H9 (cell line): ENCODE results near the gene MKRN1. TPM values are rescaled to one million over a fixed set of nuclear protein-coding genes. Genes with fewer than 3 reads are reported as not detected.

Source experiments
- DNase-seq: peaks from one replicate; pipeline ENCODE4 v3.0.0-alpha.2; 2017
- H2AFZ ChIP-seq: one replicate; pipeline ENCODE4 v1.6.1; 2013; ENCODE audit warnings: mild to moderate bottlenecking, low read length, control low read depth, moderate library complexity
- H2AK5ac ChIP-seq: 2 replicates; pipeline ENCODE4 v1.6.1; 2013; ENCODE audit warnings: low read length, control low read depth, mixed read lengths; ENCODE audit not compliant: insufficient read length
- H2BK120ac ChIP-seq: one replicate; pipeline ENCODE4 v1.6.1; 2013; ENCODE audit warnings: low read depth, mild to moderate bottlenecking, low read length, control low read depth, inconsistent platforms; ENCODE audit not compliant: poor library complexity, severe bottlenecking
- H2BK12ac ChIP-seq: 2 replicates; pipeline ENCODE4 v1.6.1; 2013; ENCODE audit warnings: low read length, control low read depth, mixed read lengths, low read depth; ENCODE audit not compliant: insufficient read length
- H2BK15ac ChIP-seq: 2 replicates; pipeline ENCODE4 v1.6.1; 2013; ENCODE audit warnings: low read depth, low read length, control low read depth
- H2BK20ac ChIP-seq: one replicate; pipeline ENCODE4 v1.6.1; 2013; ENCODE audit warnings: low read depth, mild to moderate bottlenecking, low read length, control low read depth, inconsistent platforms; ENCODE audit not compliant: poor library complexity, severe bottlenecking
- H2BK5ac ChIP-seq: 2 replicates; pipeline ENCODE4 v1.6.1; 2013; ENCODE audit warnings: low read length, control low read depth, mixed read lengths; ENCODE audit not compliant: insufficient read length
- H3K14ac ChIP-seq: 2 replicates; pipeline ENCODE4 v1.6.1; 2013; ENCODE audit warnings: low read length, control low read depth; ENCODE audit not compliant: insufficient read depth
- H3K18ac ChIP-seq: 2 replicates; pipeline ENCODE4 v1.6.1; 2013; ENCODE audit warnings: low read depth, mild to moderate bottlenecking, mixed read lengths, low read length, control low read depth; ENCODE audit not compliant: insufficient read length
- H3K23ac ChIP-seq: 2 replicates; pipeline ENCODE4 v1.6.1; 2013; ENCODE audit warnings: low read length, control low read depth, mixed read lengths, low read depth; ENCODE audit not compliant: insufficient read length
- H3K23me2 ChIP-seq: 2 replicates; pipeline ENCODE4 v1.6.1; 2013; ENCODE audit warnings: low read depth, mild to moderate bottlenecking, mixed read lengths, low read length, control low read depth; ENCODE audit not compliant: insufficient read length, poor library complexity, severe bottlenecking
- H3K27ac ChIP-seq: 2 replicates; pipeline ENCODE4 v1.5.1; 2013; ENCODE audit warnings: low read length, control low read depth, mixed read lengths, low read depth; ENCODE audit not compliant: insufficient read length
- H3K27me3 ChIP-seq: 2 replicates; pipeline ENCODE4 v1.6.1; 2013; ENCODE audit warnings: low read length, control low read depth, inconsistent platforms; ENCODE audit not compliant: insufficient read depth
- H3K4ac ChIP-seq: 2 replicates; pipeline ENCODE4 v1.6.1; 2013; ENCODE audit warnings: low read depth, mild to moderate bottlenecking, control low read depth, inconsistent platforms, low read length, moderate library complexity
- H3K4me1 ChIP-seq: 2 replicates; pipeline ENCODE4 v1.6.1; 2013; ENCODE audit warnings: low read length, control low read depth, inconsistent platforms; ENCODE audit not compliant: insufficient read depth
- H3K4me2 ChIP-seq: 2 replicates; pipeline ENCODE4 v1.6.1; 2013; ENCODE audit warnings: low read length, control low read depth, mixed read lengths; ENCODE audit not compliant: insufficient read length, insufficient read depth
- H3K56ac ChIP-seq: 2 replicates; pipeline ENCODE4 v1.6.1; 2013; ENCODE audit warnings: low read depth, mild to moderate bottlenecking, mixed read lengths, low read length, control low read depth; ENCODE audit not compliant: insufficient read length
- H3K79me1 ChIP-seq: 2 replicates; pipeline ENCODE4 v1.6.1; 2013; ENCODE audit warnings: low read depth, mild to moderate bottlenecking, moderate library complexity, low read length, control low read depth, inconsistent platforms; ENCODE audit not compliant: insufficient read depth, poor library complexity, severe bottlenecking
- H3K79me2 ChIP-seq: 2 replicates; pipeline ENCODE4 v1.6.1; 2013; ENCODE audit warnings: low read length, control low read depth, inconsistent platforms; ENCODE audit not compliant: insufficient read depth
- H3K9ac ChIP-seq: 2 replicates; pipeline ENCODE4 v1.6.1; 2013; ENCODE audit warnings: low read length, control low read depth, mixed read lengths; ENCODE audit not compliant: insufficient read length; ENCODE audit errors: extremely low read depth
- H3K9me3 ChIP-seq: one replicate; pipeline ENCODE4 v1.6.1; 2013; ENCODE audit warnings: low read depth, low read length, inconsistent platforms; ENCODE audit not compliant: control insufficient read depth
- H3T11ph ChIP-seq: one replicate; pipeline ENCODE4 v1.6.1; 2013; ENCODE audit warnings: mild to moderate bottlenecking, low read length, control low read depth, inconsistent platforms
- H4K20me1 ChIP-seq: one replicate; pipeline ENCODE4 v1.6.1; 2013; ENCODE audit not compliant: control insufficient read depth, insufficient read length, insufficient read depth
- H4K5ac ChIP-seq: 2 replicates; pipeline ENCODE4 v1.6.1; 2013; ENCODE audit warnings: low read depth, mild to moderate bottlenecking, mixed read lengths, low read length, control low read depth; ENCODE audit not compliant: insufficient read length
- H4K8ac ChIP-seq: replicated peaks from 2 replicates; pipeline ENCODE4 v1.6.1; 2013; ENCODE audit warnings: low read length, control low read depth, mixed read lengths, low read depth; ENCODE audit not compliant: insufficient read length
- H4K91ac ChIP-seq: 2 replicates; pipeline ENCODE4 v1.6.1; 2013; ENCODE audit warnings: low read depth, mild to moderate bottlenecking, moderate library complexity, mixed read lengths, low read length, control low read depth; ENCODE audit not compliant: insufficient read length
- H3K27ac Mint-ChIP-seq, 3 experiments: 2 replicates in 2 of 3; 3 replicates in 1 of 3; pipeline ENCODE4 v1.8.0; 2020 to 2021; ENCODE audit warnings: mixed read lengths in 3 of 3, mild to moderate bottlenecking in 1 of 3, moderate library complexity in 1 of 3
- H3K27me3 Mint-ChIP-seq: 2 replicates; pipeline ENCODE4 v1.8.0; 2021; ENCODE audit warnings: low read depth, mild to moderate bottlenecking, moderate library complexity, mixed read lengths
- H3K36me3 Mint-ChIP-seq, 3 experiments: 2 replicates in 2 of 3; 3 replicates in 1 of 3; pipeline ENCODE4 v1.8.0; 2020 to 2021; ENCODE audit warnings: low read depth in 3 of 3, mixed read lengths in 3 of 3; ENCODE audit not compliant: insufficient read depth in 1 of 3
- H3K4me1 Mint-ChIP-seq, 2 experiments: 2 replicates each; pipeline ENCODE4 v1.8.0; 2020; ENCODE audit warnings: mixed read lengths in 2 of 2
- H3K4me3 Mint-ChIP-seq, 2 experiments: 2 replicates in 1 of 2; 3 replicates in 1 of 2; pipeline ENCODE4 v1.8.0; 2020 to 2021; ENCODE audit warnings: mild to moderate bottlenecking in 2 of 2, mixed read lengths in 2 of 2, moderate library complexity in 1 of 2
- H3K9me3 Mint-ChIP-seq, 2 experiments: 2 replicates in 1 of 2; 3 replicates in 1 of 2; pipeline ENCODE4 v1.8.0; 2020; ENCODE audit warnings: mild to moderate bottlenecking in 2 of 2, mixed read lengths in 2 of 2, moderate library complexity in 1 of 2
- whole genome bisulfite sequencing: extraction: QIAGEN DNeasy Blood & Tissue Kit; methylation state at CpG from one replicate; pipeline ENCODE4 v1.1.7; 2013; ENCODE audit warnings: missing lambda C conversion rate, low lambda C conversion rate, mixed read lengths; ENCODE audit not compliant: insufficient read length; ENCODE audit errors: extremely low coverage; 5-methylcytosine and 5-hydroxymethylcytosine counted together
- total RNA-seq: library from RNA; stranded (reverse); gene quantifications from 2 replicates; pipeline ENCODE4 v1.2.1, GENCODE V29; 2021
- TF ChIP-seq, protein P1 (sequence below): fragments of 200-600 bp; sonication (generic); conservative IDR thresholded peaks from 3 replicates; pipeline ENCODE4 v1.8.0; 2021; ENCODE audit warnings: antibody characterized with exemption, mild to moderate bottlenecking

MKRN1 gene
- total RNA-seq, 1 experiment from 2014 or later, result 106 TPM

DNA sequence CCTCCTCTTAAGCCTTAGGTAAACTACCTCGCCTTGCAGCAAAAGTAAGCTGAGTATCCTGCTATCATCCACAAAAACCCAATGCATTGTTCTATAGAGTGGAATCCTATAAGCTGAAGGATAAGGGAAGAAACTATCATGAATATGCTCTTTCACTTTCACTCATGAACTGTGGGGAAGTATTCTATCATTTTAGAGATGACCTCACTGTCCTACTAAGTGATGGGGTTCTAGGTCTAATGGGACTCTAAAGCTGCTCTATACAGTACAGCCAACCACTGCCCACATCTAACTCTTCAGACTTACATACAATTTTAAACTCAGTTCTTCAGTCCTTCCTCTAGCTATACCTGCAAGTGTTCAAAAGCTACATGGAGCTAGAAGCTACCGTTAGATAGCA is 16.2 kb downstream of the MKRN1 start:
- Histone ChIP-seq H2AK5ac (no peak overlapping the region), H3K79me1 (peaks cover 14% of the 10 kb centered on the region), H2BK120ac (no peak overlapping the region), H4K5ac (no peak overlapping the region), H3K79me2 (peaks cover 8% of the 10 kb centered on the region; the same call in 1 of the 2 replicates), H2BK12ac (no peak overlapping the region), H3K18ac (no peak overlapping the region), H3K27ac (no peak overlapping the region), H3K23ac (no peak overlapping the region), H3K23me2 (no peaks in the 10 kb centered on the region), H2BK20ac (no peak overlapping the region), H3K56ac (no peak overlapping the region), H3K9ac (no peak overlapping the region), H3T11ph (no peak overlapping the region), H3K4ac (no peak overlapping the region), H3K14ac (no peak overlapping the region), H4K8ac (no peak overlapping the region), H2BK15ac (no peak overlapping the region), H4K20me1 (no peaks in the 10 kb centered on the region), H3K4me2 (no peak overlapping the region), H3K4me1 (no peaks in the 10 kb centered on the region; the same call in 1 of the 2 replicates), H3K27me3 (no peaks in the 10 kb centered on the region), H2AFZ (no peak overlapping the region), H4K91ac (no peak overlapping the region), H3K9me3 (no peaks in the 10 kb centered on the region), H2BK5ac (no peak overlapping the region)
- no peaks in the 10 kb centered on the region for H3K9me3 Mint-ChIP-seq
- DNase-seq, result no peak
- TF ChIP-seq, protein P1, sequence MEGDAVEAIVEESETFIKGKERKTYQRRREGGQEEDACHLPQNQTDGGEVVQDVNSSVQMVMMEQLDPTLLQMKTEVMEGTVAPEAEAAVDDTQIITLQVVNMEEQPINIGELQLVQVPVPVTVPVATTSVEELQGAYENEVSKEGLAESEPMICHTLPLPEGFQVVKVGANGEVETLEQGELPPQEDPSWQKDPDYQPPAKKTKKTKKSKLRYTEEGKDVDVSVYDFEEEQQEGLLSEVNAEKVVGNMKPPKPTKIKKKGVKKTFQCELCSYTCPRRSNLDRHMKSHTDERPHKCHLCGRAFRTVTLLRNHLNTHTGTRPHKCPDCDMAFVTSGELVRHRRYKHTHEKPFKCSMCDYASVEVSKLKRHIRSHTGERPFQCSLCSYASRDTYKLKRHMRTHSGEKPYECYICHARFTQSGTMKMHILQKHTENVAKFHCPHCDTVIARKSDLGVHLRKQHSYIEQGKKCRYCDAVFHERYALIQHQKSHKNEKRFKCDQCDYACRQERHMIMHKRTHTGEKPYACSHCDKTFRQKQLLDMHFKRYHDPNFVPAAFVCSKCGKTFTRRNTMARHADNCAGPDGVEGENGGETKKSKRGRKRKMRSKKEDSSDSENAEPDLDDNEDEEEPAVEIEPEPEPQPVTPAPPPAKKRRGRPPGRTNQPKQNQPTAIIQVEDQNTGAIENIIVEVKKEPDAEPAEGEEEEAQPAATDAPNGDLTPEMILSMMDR, result no peak
- H3K4me1 Mint-ChIP-seq, result peaks cover 15 to 16% of the 10 kb centered on the region in 2 experiments
- peaks cover 32 to 82% (median 69%) of the 10 kb centered on the region in 3 experiments for H3K36me3 Mint-ChIP-seq
- H3K27me3 Mint-ChIP-seq, result no peaks in the 10 kb centered on the region
- H3K4me3 Mint-ChIP-seq, result no peak overlapping the region
- WGBS, result no CpG with 5 or more reads among the region's 2 CpGs
- H3K27ac Mint-ChIP-seq, result no peak overlapping the region
